Measurements from ENCODE around the gene FOXP2. TPM values are rescaled to one million over a fixed set of nuclear protein-coding genes. Genes with fewer than 3 reads are reported as not detected.

FOXP2 gene
- 0.92 and 1.2 TPM in 2 replicates for total RNA-seq

GRCh38 chr7:114414156-114415063 lies at the start of gene FOXP2:
TSS of gene FOXP2 (plus strand) at chr7:114414815. CDS start at chr7:114426512, 11,697 bp downstream.

